A549 (cell line): Measurements from ENCODE around the gene PGGHG. TPM values are rescaled to one million over a fixed set of nuclear protein-coding genes. Genes with fewer than 3 reads are reported as not detected.

ENCODE experiments used
- ATAC-seq, 2 experiments: fragments of 200-7000 bp in 1 of 2; fragments of >200 bp in 1 of 2; cut with Nextera tagmentation in 1 of 2; cut with Tn5 transposase in 1 of 2; 3 replicates each; pipeline versions ENCODE4 v1.8.0 to v1.9.1; 2018 to 2020; ENCODE audit warnings: mild to moderate bottlenecking in 1 of 2, moderate library complexity in 1 of 2
- CTCF ChIA-PET: fragments of 300-600 bp; sonication (Branson Sonifier 250); formaldehyde crosslinking; extraction: SDS; loops from one replicate; lab custom pipeline; 2021; ENCODE audit warnings: antibody characterized with exemption, inconsistent platforms; lab: Yijun Ruan, JAX
- POLR2A ChIA-PET: fragments of 350-600 bp; formaldehyde crosslinking; extraction: SDS; loops from one replicate; lab custom pipeline; 2021; ENCODE audit warnings: antibody characterized with exemption, inconsistent platforms; lab: Yijun Ruan, JAX
- DNase-seq, 2 experiments: peaks; one replicate each; pipeline versions ENCODE4 v3.0.0 to v3.0.0-alpha.2; 2011 to 2016; ENCODE audit warnings: low read depth in 1 of 2, low spot score in 1 of 2
- FAIRE-seq: peaks from 2 replicates; lab custom pipeline; 2011; peaks lifted over from hg19 to GRCh38; lab: Jason Lieb, UNC
- H3K27ac ChIP-seq, 2 experiments: fragments of >200 bp; sonication (Bioruptor Twin); formaldehyde crosslinking; 3 replicates each; pipeline ENCODE4 v1.5.1; 2016 to 2017
- H3K4me1 ChIP-seq: fragments of >200 bp; sonication (Bioruptor Twin); formaldehyde crosslinking; 3 replicates; pipeline ENCODE4 v1.6.1; 2016
- H3K4me2 ChIP-seq: fragments of >200 bp; sonication (Bioruptor Twin); formaldehyde crosslinking; 3 replicates; pipeline ENCODE4 v1.6.1; 2016
- H3K4me3 ChIP-seq: fragments of >200 bp; sonication (Bioruptor Twin); formaldehyde crosslinking; 3 replicates; pipeline ENCODE4 v1.5.1; 2016
- H3K9me3 ChIP-seq: fragments of >200 bp; sonication (Bioruptor Twin); formaldehyde crosslinking; 3 replicates; pipeline ENCODE4 v1.6.1; 2016
- ATOH8 ChIP-seq: fragments of 250-450 bp; sonication (Bioruptor Pico); IDR thresholded peaks from 2 replicates; pipeline ENCODE4 v1.5.0; 2020; ENCODE audit warnings: low read depth, mild to moderate bottlenecking, moderate library complexity
- BCL3 ChIP-seq: fragments of >200 bp; sonication (Bioruptor Twin); formaldehyde crosslinking; IDR thresholded peaks from 3 replicates; pipeline ENCODE4 v1.6.1; 2016
- BHLHE40 ChIP-seq: IDR thresholded peaks from 2 replicates; pipeline ENCODE4 v1.6.1; 2012; ENCODE audit warnings: low read depth, low read length, inconsistent platforms
- CBX2 ChIP-seq: fragments of 200-600 bp; sonication (generic); IDR thresholded peaks from 2 replicates; pipeline ENCODE4 v1.6.1; 2016; ENCODE audit warnings: low read depth, mild to moderate bottlenecking, borderline replicate concordance
- CBX8 ChIP-seq: fragments of 200-600 bp; sonication (generic); IDR thresholded peaks from 2 replicates; pipeline ENCODE4 v1.6.1; 2016
- CEBPB ChIP-seq, 2 experiments: fragments of >200 bp in 1 of 2; sonication (Bioruptor Twin) in 1 of 2; formaldehyde crosslinking in 1 of 2; IDR thresholded peaks; 2 replicates each; pipeline ENCODE4 v1.6.1; 2012 to 2016
- CHD2 ChIP-seq: fragments of 150-350 bp; IDR thresholded peaks from 2 replicates; pipeline ENCODE4 v1.6.1; 2014; ENCODE audit warnings: low read length; ENCODE audit not compliant: partially characterized antibody
- CHD4 ChIP-seq: fragments of 200-600 bp; sonication (generic); IDR thresholded peaks from 2 replicates; pipeline ENCODE4 v1.6.1; 2016; ENCODE audit warnings: antibody characterized with exemption, mild to moderate bottlenecking, borderline replicate concordance
- EHMT2 ChIP-seq: fragments of 200-600 bp; sonication (generic); IDR thresholded peaks from 2 replicates; pipeline ENCODE4 v1.6.1; 2016; ENCODE audit warnings: antibody characterized with exemption, low read depth, mild to moderate bottlenecking, moderate library complexity
- ELK1 ChIP-seq: fragments of 150-350 bp; IDR thresholded peaks from 2 replicates; pipeline ENCODE4 v1.6.1; 2014; ENCODE audit warnings: low read depth, mild to moderate bottlenecking, low read length
- FOXS1 ChIP-seq: fragments of 250-450 bp; sonication (Bioruptor Pico); IDR thresholded peaks from 2 replicates; pipeline ENCODE4 v1.5.0; 2020; ENCODE audit warnings: mild to moderate bottlenecking, moderate library complexity
- HDAC2 ChIP-seq: fragments of 200-600 bp; sonication (generic); IDR thresholded peaks from 2 replicates; pipeline ENCODE4 v1.6.1; 2016
- HEYL ChIP-seq: fragments of 250-450 bp; sonication (Bioruptor Pico); IDR thresholded peaks from 2 replicates; pipeline ENCODE4 v1.8.0; 2021; ENCODE audit warnings: mild to moderate bottlenecking, moderate library complexity
- HMGXB4 ChIP-seq: fragments of 250-450 bp; sonication (Bioruptor Pico); IDR thresholded peaks from 2 replicates; pipeline ENCODE4 v1.5.0; 2021; ENCODE audit warnings: mild to moderate bottlenecking, moderate library complexity, borderline replicate concordance
- JUN ChIP-seq, 2 experiments: fragments of >200 bp; sonication (Bioruptor Twin); formaldehyde crosslinking; IDR thresholded peaks; 2 replicates in 1 of 2; 3 replicates in 1 of 2; pipeline ENCODE4 v1.6.1; 2016 to 2017
- MAZ ChIP-seq: fragments of 150-350 bp; IDR thresholded peaks from 2 replicates; pipeline ENCODE4 v1.6.1; 2014; ENCODE audit warnings: antibody characterized with exemption, low read depth, low read length, borderline replicate concordance
- NR3C1 ChIP-seq: fragments of >200 bp; sonication (Bioruptor Twin); formaldehyde crosslinking; IDR thresholded peaks from 3 replicates; pipeline ENCODE4 v1.6.1; 2017
- PBX3 ChIP-seq: IDR thresholded peaks from 2 replicates; pipeline ENCODE4 v1.6.1; 2012
- POLR2A ChIP-seq: IDR thresholded peaks from 2 replicates; pipeline ENCODE4 v1.6.1; 2012; ENCODE audit warnings: mild to moderate bottlenecking, low read length
- REST ChIP-seq: fragments of 200-600 bp; sonication (generic); IDR thresholded peaks from 2 replicates; pipeline ENCODE4 v1.6.1; 2016; ENCODE audit warnings: antibody characterized with exemption, mild to moderate bottlenecking, moderate library complexity
- RNF2 ChIP-seq: fragments of 200-600 bp; sonication (generic); IDR thresholded peaks from 2 replicates; pipeline ENCODE4 v1.6.1; 2016; ENCODE audit warnings: low read depth, mild to moderate bottlenecking, antibody characterized with exemption, moderate library complexity, borderline replicate concordance
- TFCP2L1 ChIP-seq: fragments of 250-450 bp; sonication (Bioruptor Pico); IDR thresholded peaks from 2 replicates; pipeline ENCODE4 v1.5.0; 2021; ENCODE audit warnings: mild to moderate bottlenecking
- TP53 ChIP-seq: fragments of 250-450 bp; sonication (Bioruptor Pico); IDR thresholded peaks from 2 replicates; pipeline ENCODE4 v1.5.0; 2021; ENCODE audit warnings: mild to moderate bottlenecking, moderate library complexity
- ZFP36 ChIP-seq: fragments of 450-650 bp; IDR thresholded peaks from 2 replicates; pipeline ENCODE4 v1.6.1; 2014; ENCODE audit warnings: borderline replicate concordance; ENCODE audit not compliant: partially characterized antibody
- ZNF302 ChIP-seq: fragments of 250-450 bp; sonication (Bioruptor Pico); IDR thresholded peaks from 2 replicates; pipeline ENCODE4 v1.9.0; 2021; ENCODE audit warnings: inconsistent platforms, mild to moderate bottlenecking, moderate library complexity
- whole genome bisulfite sequencing: methylation state at CpG from one replicate; pipeline ENCODE4 v1.1.6; 2017; ENCODE audit errors: missing lambda C conversion rate; 5-methylcytosine and 5-hydroxymethylcytosine counted together
- polyA plus RNA-seq, 4 experiments: library from polyadenylated mRNA; depleted of rRNA in 3 of 4; stranded (reverse); fragments of >200 nt; fragmentation: RNase III in 1 of 4; extraction: RNeasy Plus Mini Kit Qiagen cat#74134 plus additional on column Dnase treatment in 1 of 4; gene quantifications; 2 replicates in 3 of 4; 3 replicates in 1 of 4; pipeline ENCODE4 v1.2.3, GENCODE V29; 2011 to 2017

Gene PGGHG
- polyA plus RNA-seq, 2 of the 4 experiments (the other 2 are of a cell fraction): 7.2 to 19.5 TPM

- no peak for ATAC-seq
- Histone ChIP-seq H3K4me1 (no peaks in the 10 kb centered on the region), H3K27ac (no peak overlapping the region), H3K4me3 (no peak overlapping the region), H3K4me2 (no peak overlapping the region), H3K9me3 (no peaks in the 10 kb centered on the region)
- WGBS: 88% methylated on average over 8 of the region's 8 CpGs
- FAIRE-seq: no peak
- no peak for DNase-seq
- ChIA-PET POLR2A (interaction anchor here (1.1 kb wide), 1 partner anchor 103 kb away, joined by 3 read pairs; no protein-coding TSS in a partner anchor), CTCF (interaction anchor here (0.6 to 5.6 kb wide), 6 partner anchors 8 to 103 kb away, joined by 3 to 40 read pairs (median 6); no protein-coding TSS in a partner anchor)
- TF ChIP-seq BCL3 (no peak), MAZ (no peak), ZFP36 (no peak), EHMT2 (no peak), RNF2 (no peak), BHLHE40 (no peak), POLR2A (no peak), TP53 (CRISPR knock-in tag) (no peak), HEYL (CRISPR knock-in tag) (no peak), CEBPB (IDR thresholded peaks at IDR 0.05) (no peak), CBX8 (no peak), CHD4 (no peak), CBX2 (no peak), ELK1 (no peak), REST (no peak), NR3C1 (no peak)
Measured at GRCh38 chr11:252666-253065, 36.3 kb upstream of the PGGHG start.

- H3K27ac ChIP-seq: no peak overlapping the region
- no peaks in the 10 kb centered on the region for H3K4me1 ChIP-seq
- CTCF ChIA-PET: interaction anchor here (0.8 to 5.6 kb wide), 5 partner anchors 8 to 102 kb away, joined by 3 to 40 read pairs (median 5); no protein-coding TSS in a partner anchor
- no peaks in the 10 kb centered on the region for H3K9me3 ChIP-seq
- no peak overlapping the region for H3K4me2 ChIP-seq
- POLR2A ChIA-PET: no interaction called here
- no peak overlapping the region for H3K4me3 ChIP-seq
- ATAC-seq (no peak), DNase-seq (no peak), FAIRE-seq (no peak)
- WGBS: 85% methylated on average over 13 of the region's 13 CpGs
- TF ChIP-seq ZNF302 (CRISPR knock-in tag) (no peak), JUN (IDR thresholded peaks at IDR 0.05) (no peak), CHD2 (no peak), FOXS1 (CRISPR knock-in tag) (no peak), BHLHE40 (no peak), TFCP2L1 (CRISPR knock-in tag) (no peak), ATOH8 (CRISPR knock-in tag) (no peak), PBX3 (no peak), HMGXB4 (CRISPR knock-in tag) (no peak), HDAC2 (no peak)
Measured at GRCh38 chr11:253160-253885, 35.6 kb upstream of the PGGHG start.
